HUES64 (cell line): Measurements from ENCODE around the gene MAPKBP1.

Experiments used
- H3K27ac ChIP-seq: 2 replicates; pipeline ENCODE4 v1.7.0; 2013; ENCODE audit warnings: low read depth, low read length, inconsistent platforms
- H3K27me3 ChIP-seq: 2 replicates; pipeline ENCODE4 v1.6.1; 2013; ENCODE audit warnings: mild to moderate bottlenecking, low read length; ENCODE audit not compliant: insufficient read depth
- H3K36me3 ChIP-seq: 2 replicates; pipeline ENCODE4 v1.6.1; 2013; ENCODE audit warnings: mild to moderate bottlenecking, low read length; ENCODE audit not compliant: insufficient read depth
- H3K4me1 ChIP-seq: 2 replicates; pipeline ENCODE4 v1.6.1; 2013; ENCODE audit warnings: mild to moderate bottlenecking, low read length, moderate library complexity; ENCODE audit not compliant: insufficient read depth
- H3K4me3 ChIP-seq: 2 replicates; pipeline ENCODE4 v1.5.1; 2013; ENCODE audit warnings: mild to moderate bottlenecking, low read length, moderate library complexity
- H3K9ac ChIP-seq: 2 replicates; pipeline ENCODE4 v1.6.1; 2013; ENCODE audit warnings: mild to moderate bottlenecking, low read depth, low read length
- H3K9me3 ChIP-seq: 2 replicates; pipeline ENCODE4 v1.6.1; 2013; ENCODE audit warnings: low read depth, low read length; ENCODE audit not compliant: insufficient read depth
- WGBS: fragments of 150-250, 120-280 bp; methylation state at CpG from one replicate; pipeline ENCODE4 v1.1.7; 2013; ENCODE audit warnings: missing lambda C conversion rate; 5-methylcytosine and 5-hydroxymethylcytosine counted together

MAPKBP1 gene

DNA sequence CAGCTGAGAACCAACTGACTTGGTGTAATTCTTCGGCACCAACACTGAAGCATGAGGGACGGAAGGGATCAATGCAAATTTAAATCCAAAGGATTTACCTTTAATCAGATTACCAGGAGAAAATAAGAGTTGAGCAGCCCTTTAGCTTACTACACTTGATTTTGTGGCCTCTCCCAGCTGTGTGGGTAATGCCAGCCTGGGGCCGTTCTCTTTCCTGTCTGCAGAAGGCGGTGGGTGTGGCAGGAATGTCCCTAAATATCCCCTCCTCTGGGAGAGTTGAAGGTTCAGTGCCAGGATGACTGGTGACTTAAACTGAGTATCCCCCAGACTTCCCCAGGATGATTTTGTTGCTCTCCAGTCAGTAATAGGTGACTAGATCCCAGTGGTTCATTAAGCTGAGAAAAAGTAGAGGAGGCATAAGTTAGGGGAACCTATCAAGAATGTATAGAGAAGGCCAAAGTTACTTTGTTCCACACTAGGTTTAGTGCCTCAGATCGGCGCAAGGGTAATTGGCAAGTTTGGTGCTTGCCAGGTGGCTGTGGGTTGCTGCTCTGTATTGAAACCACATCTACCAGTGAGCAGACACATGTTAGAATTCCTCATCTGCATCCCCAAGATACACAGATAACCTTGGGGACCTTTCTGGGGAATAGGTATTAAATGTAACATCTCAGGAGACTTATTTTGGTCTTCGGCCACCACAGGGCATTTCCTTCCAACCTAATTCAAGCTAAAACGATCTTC lies 23.1 kb downstream of the MAPKBP1 start:
- WGBS = 94% methylated on average over 8 of the region's 8 CpGs
- no peaks in the 10 kb centered on the region; the same call in 1 of the 2 replicates for H3K4me1 ChIP-seq
- H3K4me3 ChIP-seq = no peak overlapping the region
- H3K9ac ChIP-seq = no peak overlapping the region
- H3K27ac ChIP-seq = no peak overlapping the region
- no peaks in the 10 kb centered on the region for H3K9me3 ChIP-seq
- no peaks in the 10 kb centered on the region for H3K27me3 ChIP-seq
- H3K36me3 ChIP-seq = no peaks in the 10 kb centered on the region

GRCh38 chr15:41798607-41799487 lies 24.6 kb downstream of the MAPKBP1 start:
- H3K9me3 ChIP-seq = no peaks in the 10 kb centered on the region
- H3K27me3 ChIP-seq = no peaks in the 10 kb centered on the region
- H3K4me3 ChIP-seq = no peak overlapping the region
- no peaks in the 10 kb centered on the region for H3K36me3 ChIP-seq
- no peaks in the 10 kb centered on the region; the same call in 1 of the 2 replicates for H3K4me1 ChIP-seq
- WGBS = 93% methylated on average over 9 of the region's 9 CpGs
- H3K9ac ChIP-seq = no peak overlapping the region
- no peak overlapping the region for H3K27ac ChIP-seq

DNA sequence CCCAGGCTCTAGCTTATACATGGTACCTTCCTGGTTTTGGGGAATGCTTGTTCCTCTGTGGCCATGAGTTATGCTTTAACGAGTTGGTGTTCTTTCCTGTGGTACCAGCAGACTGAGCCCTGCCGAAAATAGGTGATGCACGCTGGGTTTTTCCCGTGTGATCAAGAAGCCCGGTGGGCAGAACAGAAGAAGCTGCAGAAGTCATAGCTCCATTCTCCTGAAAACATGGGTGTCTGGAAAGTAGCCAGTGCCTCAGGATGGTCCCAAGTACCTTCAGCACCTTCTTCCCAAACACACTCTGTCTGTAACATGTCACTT lies 25.2 kb downstream of the MAPKBP1 start:
- no peak overlapping the region for H3K9ac ChIP-seq
- H3K36me3 ChIP-seq = no peaks in the 10 kb centered on the region
- WGBS = 93% methylated on average over 5 of the region's 5 CpGs
- no peak overlapping the region for H3K27ac ChIP-seq
- no peaks in the 10 kb centered on the region for H3K27me3 ChIP-seq
- no peaks in the 10 kb centered on the region; the same call in 1 of the 2 replicates for H3K4me1 ChIP-seq
- no peak overlapping the region for H3K4me3 ChIP-seq
- H3K9me3 ChIP-seq = no peaks in the 10 kb centered on the region

GRCh38 chr15:41801185-41801584 lies 26.9 kb downstream of the MAPKBP1 start:
- WGBS = 96% methylated on average over 3 of the region's 3 CpGs
- Histone ChIP-seq H3K9me3 (no peaks in the 10 kb centered on the region), H3K36me3 (no peaks in the 10 kb centered on the region), H3K27ac (no peak overlapping the region), H3K9ac (no peak overlapping the region), H3K4me3 (no peak overlapping the region), H3K4me1 (no peaks in the 10 kb centered on the region; the same call in 1 of the 2 replicates), H3K27me3 (no peaks in the 10 kb centered on the region)

GRCh38 chr15:41801850-41802455 lies 27.7 kb downstream of the MAPKBP1 start:
- no peaks in the 10 kb centered on the region for H3K9me3 ChIP-seq
- WGBS = 95% methylated on average over 3 of the region's 3 CpGs
- no peaks in the 10 kb centered on the region; the same call in 1 of the 2 replicates for H3K4me1 ChIP-seq
- no peaks in the 10 kb centered on the region for H3K27me3 ChIP-seq
- H3K36me3 ChIP-seq = no peaks in the 10 kb centered on the region
- no peak overlapping the region for H3K27ac ChIP-seq
- no peak overlapping the region for H3K4me3 ChIP-seq
- no peak overlapping the region for H3K9ac ChIP-seq

- H3K27ac ChIP-seq = no peak overlapping the region
- WGBS = 95% methylated on average over 2 of the region's 2 CpGs
- no peak overlapping the region for H3K9ac ChIP-seq
- H3K4me1 ChIP-seq = no peaks in the 10 kb centered on the region
- no peaks in the 10 kb centered on the region for H3K27me3 ChIP-seq
- no peaks in the 10 kb centered on the region for H3K36me3 ChIP-seq
- H3K9me3 ChIP-seq = no peaks in the 10 kb centered on the region
- no peak overlapping the region for H3K4me3 ChIP-seq
Observed at GRCh38 chr15:41804361-41804760, 30.1 kb downstream of the MAPKBP1 start.

- no peak overlapping the region for H3K9ac ChIP-seq
- no peaks in the 10 kb centered on the region for H3K36me3 ChIP-seq
- H3K4me3 ChIP-seq = no peak overlapping the region
- H3K4me1 ChIP-seq = no peaks in the 10 kb centered on the region
- WGBS = 93% methylated on average over 8 of the region's 8 CpGs
- H3K27me3 ChIP-seq = no peaks in the 10 kb centered on the region
- H3K27ac ChIP-seq = no peak overlapping the region
- no peaks in the 10 kb centered on the region for H3K9me3 ChIP-seq
Observed at GRCh38 chr15:41804916-41805666, 30.8 kb downstream of the MAPKBP1 start.

DNA sequence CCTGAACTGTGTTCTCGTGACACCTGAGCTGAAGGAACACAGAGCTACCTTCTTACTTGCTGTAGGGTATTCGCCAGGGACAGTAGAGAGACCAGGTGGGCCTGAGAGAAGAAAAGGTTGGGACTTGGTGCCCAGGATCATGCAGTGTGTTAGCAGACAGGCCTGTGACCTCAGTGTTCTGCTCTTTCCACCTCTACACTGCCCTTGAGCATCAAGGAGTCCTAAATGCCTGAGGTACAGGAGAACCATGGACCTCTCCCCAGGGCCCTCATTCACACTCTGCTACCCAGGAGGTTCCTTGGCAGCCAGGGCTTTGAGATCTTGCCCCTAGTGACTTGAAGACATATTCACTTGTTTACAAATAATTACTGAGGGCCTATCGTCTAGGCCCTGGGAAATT lies 31.4 kb downstream of the MAPKBP1 start:
- Histone ChIP-seq H3K9me3 (no peaks in the 10 kb centered on the region), H3K27ac (no peak overlapping the region), H3K9ac (no peak overlapping the region), H3K4me1 (no peaks in the 10 kb centered on the region), H3K36me3 (no peaks in the 10 kb centered on the region), H3K27me3 (no peaks in the 10 kb centered on the region), H3K4me3 (no peak overlapping the region)
- 96% methylated on average over 3 of the region's 3 CpGs for WGBS

- no peak overlapping the region for H3K27ac ChIP-seq
- H3K9me3 ChIP-seq = no peaks in the 10 kb centered on the region
- no peaks in the 10 kb centered on the region for H3K4me1 ChIP-seq
- WGBS = 92% methylated on average over 10 of the region's 10 CpGs
- no peaks in the 10 kb centered on the region for H3K36me3 ChIP-seq
- H3K27me3 ChIP-seq = no peaks in the 10 kb centered on the region
- H3K4me3 ChIP-seq = no peak overlapping the region
- no peak overlapping the region for H3K9ac ChIP-seq
Observed at GRCh38 chr15:41806291-41807181, 32.3 kb downstream of the MAPKBP1 start.

- Histone ChIP-seq H3K27ac (no peak overlapping the region), H3K36me3 (no peaks in the 10 kb centered on the region; the same call in 1 of the 2 replicates), H3K9me3 (no peaks in the 10 kb centered on the region), H3K4me3 (no peak overlapping the region), H3K27me3 (no peaks in the 10 kb centered on the region), H3K9ac (no peak overlapping the region), H3K4me1 (no peaks in the 10 kb centered on the region)
- 59% methylated on average over 1 of the region's 2 CpGs for WGBS
Observed at GRCh38 chr15:41809121-41809520, 34.8 kb downstream of the MAPKBP1 start.
